ENCODE results near the gene DYNC2H1.

- TF ChIP-seq CTCF (IDR thresholded peaks at IDR 0.05) (no peak), POLR2A (IDR thresholded peaks at IDR 0.05) (no peak)
These were observed 411.6 kb downstream of the DYNC2H1 start for GRCh38 chr11:103520792-103521191.

All from adrenal gland (tissue), 5 donors.